ENCODE results near the gene SLC35G6. TPM values are rescaled to one million over a fixed set of nuclear protein-coding genes. Genes with fewer than 3 reads are reported as not detected.

SLC35G6 gene
- total and polyA plus RNA-seq, 2 donors (not counting 1 experiment from before 2014, with no cell fraction given) = not detected

GRCh38 chr17:7523033-7523432 lies 41.8 kb downstream of the SLC35G6 start:
- H3K36me3 ChIP-seq (ENCODE audit: control insufficient read depth, insufficient read depth, low read length) = no peaks in the 10 kb centered on the region
- peak in 1 of 2 donors; percentile 17 for DNase-seq (ENCODE audit: low read depth in 2 of 2)
- H2AFZ ChIP-seq (ENCODE audit: low read length) = no peak overlapping the region
- TF ChIP-seq CTCF (conservative IDR thresholded peaks at IDR 0.05 in 1 of 2, IDR thresholded peaks at IDR 0.05 in 1 of 2; ENCODE audit: low read depth in 1 of 2, low read length in 2 of 2) = peak; percentile 14 to 32
- no peak for TF ChIP-seq EZH2 (IDR thresholded peaks at IDR 0.05; ENCODE audit: low read length, missing control alignments)
- H3K79me2 ChIP-seq (ENCODE audit: control insufficient read depth, insufficient read depth, low read length) = no peaks in the 10 kb centered on the region
- H3K4me2 ChIP-seq (ENCODE audit: extremely low read depth, insufficient read depth, low read length) = no peak overlapping the region
- no peak overlapping the region for H3K4me3 ChIP-seq (replicated peaks in 1 of 4; ENCODE audit: control extremely low read depth in 1 of 4, insufficient read depth in 1 of 4, low read depth in 3 of 4, low read length in 4 of 4)
- H3K27me3 ChIP-seq (ENCODE audit: control insufficient read depth, insufficient read depth, low read length) = no peaks in the 10 kb centered on the region
- no peaks in the 10 kb centered on the region for H3K4me1 ChIP-seq (ENCODE audit: control insufficient read depth, extremely low read depth, insufficient read depth, low read length)
- H4K20me1 ChIP-seq (ENCODE audit: control insufficient read depth, extremely low read depth, insufficient read depth, low read length) = no peaks in the 10 kb centered on the region
- H3K9me3 ChIP-seq (ENCODE audit: control insufficient read depth, insufficient read depth, low read depth, low read length) = no peaks in the 10 kb centered on the region
- no peak overlapping the region for H3K27ac ChIP-seq (ENCODE audit: insufficient read depth, low read length)
- H3K9ac ChIP-seq (ENCODE audit: insufficient read depth, low read length) = no peak overlapping the region

GRCh38 chr17:7528842-7529241 lies 47.6 kb downstream of the SLC35G6 start:
- Histone ChIP-seq H2AFZ (ENCODE audit: low read length) (no peak overlapping the region), H3K36me3 (ENCODE audit: control insufficient read depth, insufficient read depth, low read length) (no peaks in the 10 kb centered on the region), H4K20me1 (ENCODE audit: control insufficient read depth, extremely low read depth, insufficient read depth, low read length) (no peaks in the 10 kb centered on the region), H3K4me2 (ENCODE audit: extremely low read depth, insufficient read depth, low read length) (no peak overlapping the region), H3K4me1 (ENCODE audit: control insufficient read depth, extremely low read depth, insufficient read depth, low read length) (no peaks in the 10 kb centered on the region), H3K4me3 (replicated peaks in 1 of 4; ENCODE audit: control extremely low read depth in 1 of 4, insufficient read depth in 1 of 4, low read depth in 3 of 4, low read length in 4 of 4) (no peak overlapping the region), H3K9ac (ENCODE audit: insufficient read depth, low read length) (no peak overlapping the region), H3K79me2 (ENCODE audit: control insufficient read depth, insufficient read depth, low read length) (no peaks in the 10 kb centered on the region), H3K9me3 (ENCODE audit: control insufficient read depth, insufficient read depth, low read depth, low read length) (no peaks in the 10 kb centered on the region), H3K27me3 (ENCODE audit: control insufficient read depth, insufficient read depth, low read length) (no peaks in the 10 kb centered on the region), H3K27ac (ENCODE audit: insufficient read depth, low read length) (no peak overlapping the region)
- DNase-seq (ENCODE audit: low read depth in 2 of 2) = no peak
- TF ChIP-seq CTCF (conservative IDR thresholded peaks at IDR 0.05 in 1 of 2, IDR thresholded peaks at IDR 0.05 in 1 of 2; ENCODE audit: low read depth in 1 of 2, low read length in 2 of 2) (no peak), EZH2 (IDR thresholded peaks at IDR 0.05; ENCODE audit: low read length, missing control alignments) (no peak)

- Histone ChIP-seq H3K4me1 (ENCODE audit: control insufficient read depth, extremely low read depth, insufficient read depth, low read length) (no peaks in the 10 kb centered on the region), H3K9ac (ENCODE audit: insufficient read depth, low read length) (no peak overlapping the region), H3K36me3 (ENCODE audit: control insufficient read depth, insufficient read depth, low read length) (no peaks in the 10 kb centered on the region), H2AFZ (ENCODE audit: low read length) (no peak overlapping the region), H3K9me3 (ENCODE audit: control insufficient read depth, insufficient read depth, low read depth, low read length) (no peaks in the 10 kb centered on the region), H4K20me1 (ENCODE audit: control insufficient read depth, extremely low read depth, insufficient read depth, low read length) (no peaks in the 10 kb centered on the region), H3K27me3 (ENCODE audit: control insufficient read depth, insufficient read depth, low read length) (no peaks in the 10 kb centered on the region), H3K79me2 (ENCODE audit: control insufficient read depth, insufficient read depth, low read length) (no peaks in the 10 kb centered on the region), H3K4me2 (ENCODE audit: extremely low read depth, insufficient read depth, low read length) (no peak overlapping the region), H3K4me3 (replicated peaks in 1 of 4; ENCODE audit: control extremely low read depth in 1 of 4, insufficient read depth in 1 of 4, low read depth in 3 of 4, low read length in 4 of 4) (no peak overlapping the region), H3K27ac (ENCODE audit: insufficient read depth, low read length) (no peak overlapping the region)
- no peak for DNase-seq (ENCODE audit: low read depth in 2 of 2)
- no peak for TF ChIP-seq CTCF (conservative IDR thresholded peaks at IDR 0.05 in 1 of 2, IDR thresholded peaks at IDR 0.05 in 1 of 2; ENCODE audit: low read depth in 1 of 2, low read length in 2 of 2)
Observed at GRCh38 chr17:7530023-7530900, 49.0 kb downstream of the SLC35G6 start.

Other genes with a start within 250 kb of the SLC35G6 start
Only the 30 nearest of the 40 such genes appear.
- under 0.01 TPM in 2 replicates for gene SLC2A4, start 199.7 kb upstream of the SLC35G6 start, total RNA-seq
- 0.09 and 0.19 TPM in 2 replicates for gene SLC2A4, start 199.7 kb upstream of the SLC35G6 start, polyA plus RNA-seq
- gene YBX2, start 186.8 kb upstream of the SLC35G6 start, total RNA-seq = under 0.01 TPM in 1 of 2 replicates, not detected in the other
- gene YBX2, start 186.8 kb upstream of the SLC35G6 start, polyA plus RNA-seq = not detected in 2 replicates
- 275 and 347 TPM in 2 replicates for gene EIF5A, start 173.8 kb upstream of the SLC35G6 start, total RNA-seq
- gene EIF5A, start 173.8 kb upstream of the SLC35G6 start, polyA plus RNA-seq = 752 and 1,278 TPM in 2 replicates
- 30.6 and 38.5 TPM in 2 replicates for gene GPS2, start 166.1 kb upstream of the SLC35G6 start, total RNA-seq
- gene GPS2, start 166.1 kb upstream of the SLC35G6 start, polyA plus RNA-seq = 55.3 and 65.6 TPM in 2 replicates
- gene NEURL4, start 152.1 kb upstream of the SLC35G6 start, total RNA-seq = 18.2 and 20.1 TPM in 2 replicates
- gene NEURL4, start 152.1 kb upstream of the SLC35G6 start, polyA plus RNA-seq = 6.0 and 8.3 TPM in 2 replicates
- gene ACAP1, start 144.9 kb upstream of the SLC35G6 start, total RNA-seq = 2.1 and 3.9 TPM in 2 replicates
- gene ACAP1, start 144.9 kb upstream of the SLC35G6 start, polyA plus RNA-seq = 0.06 and 0.40 TPM in 2 replicates
- 8.8 and 9.0 TPM in 2 replicates for gene KCTD11, start 129.3 kb upstream of the SLC35G6 start, total RNA-seq
- gene KCTD11, start 129.3 kb upstream of the SLC35G6 start, polyA plus RNA-seq = 8.4 and 11.9 TPM in 2 replicates
- gene TMEM95, start 126.3 kb upstream of the SLC35G6 start, total RNA-seq = not detected in 2 replicates
- not detected in 2 replicates for gene TMEM95, start 126.3 kb upstream of the SLC35G6 start, polyA plus RNA-seq
- gene TNK1, start 100.4 kb upstream of the SLC35G6 start, total RNA-seq = 0.66 and 1.0 TPM in 2 replicates
- gene TNK1, start 100.4 kb upstream of the SLC35G6 start, polyA plus RNA-seq = 0.15 and 0.20 TPM in 2 replicates
- 18.7 and 25.4 TPM in 2 replicates for gene PLSCR3, start 86.9 kb upstream of the SLC35G6 start, total RNA-seq
- 39.1 and 42.1 TPM in 2 replicates for gene PLSCR3, start 86.9 kb upstream of the SLC35G6 start, polyA plus RNA-seq
- 206 and 212 TPM in 2 replicates for gene TMEM256, start 77.3 kb upstream of the SLC35G6 start, total RNA-seq
- 59.1 and 78.7 TPM in 2 replicates for gene TMEM256, start 77.3 kb upstream of the SLC35G6 start, polyA plus RNA-seq
- gene NLGN2, start 73.6 kb upstream of the SLC35G6 start, total RNA-seq = 5.1 and 12.1 TPM in 2 replicates
- 7.3 and 10.0 TPM in 2 replicates for gene NLGN2, start 73.6 kb upstream of the SLC35G6 start, polyA plus RNA-seq
- not detected in 2 replicates for gene SPEM1, start 61.1 kb upstream of the SLC35G6 start, total RNA-seq
- not detected in 2 replicates for gene SPEM1, start 61.1 kb upstream of the SLC35G6 start, polyA plus RNA-seq
- not detected in 2 replicates for gene SPEM2, start 55.8 kb upstream of the SLC35G6 start, total RNA-seq
- gene SPEM2, start 55.8 kb upstream of the SLC35G6 start, polyA plus RNA-seq = not detected in 2 replicates
- not detected in 2 replicates for gene SPEM3, start 52.6 kb upstream of the SLC35G6 start, total RNA-seq
- gene SPEM3, start 52.6 kb upstream of the SLC35G6 start, polyA plus RNA-seq = not detected in 2 replicates
- 1.5 and 1.8 TPM in 2 replicates for gene TMEM102, start 46.0 kb upstream of the SLC35G6 start, total RNA-seq
- gene TMEM102, start 46.0 kb upstream of the SLC35G6 start, polyA plus RNA-seq = 0.52 and 0.58 TPM in 2 replicates
- gene FGF11, start 41.9 kb upstream of the SLC35G6 start, total RNA-seq = 0.33 and 1.3 TPM in 2 replicates
- gene FGF11, start 41.9 kb upstream of the SLC35G6 start, polyA plus RNA-seq = 0.43 and 0.87 TPM in 2 replicates
- gene CHRNB1, start 36.4 kb upstream of the SLC35G6 start, total RNA-seq = 5.6 and 12.2 TPM in 2 replicates
- 6.3 and 9.2 TPM in 2 replicates for gene CHRNB1, start 36.4 kb upstream of the SLC35G6 start, polyA plus RNA-seq
- 16.4 and 29.9 TPM in 2 replicates for gene ZBTB4, start 1.8 kb upstream of the SLC35G6 start, total RNA-seq
- gene ZBTB4, start 1.8 kb upstream of the SLC35G6 start, polyA plus RNA-seq = 21.3 and 22.3 TPM in 2 replicates
- 60.1 and 75.8 TPM in 2 replicates for gene POLR2A, start 2.9 kb downstream of the SLC35G6 start, total RNA-seq
- gene POLR2A, start 2.9 kb downstream of the SLC35G6 start, polyA plus RNA-seq = 6.8 and 7.1 TPM in 2 replicates
- 5.1 and 9.6 TPM in 2 replicates for gene TNFSF12, start 67.6 kb downstream of the SLC35G6 start, total RNA-seq
- 34.4 and 35.9 TPM in 2 replicates for gene TNFSF12, start 67.6 kb downstream of the SLC35G6 start, polyA plus RNA-seq
- gene TNFSF13, start 77.3 kb downstream of the SLC35G6 start, total RNA-seq = 1.5 and 2.0 TPM in 2 replicates
- 2.5 and 2.8 TPM in 2 replicates for gene TNFSF13, start 77.3 kb downstream of the SLC35G6 start, polyA plus RNA-seq
- gene SENP3, start 80.5 kb downstream of the SLC35G6 start, total RNA-seq = 65.5 and 66.2 TPM in 2 replicates
- gene SENP3, start 80.5 kb downstream of the SLC35G6 start, polyA plus RNA-seq = 67.6 and 118 TPM in 2 replicates
- gene CD68, start 98.2 kb downstream of the SLC35G6 start, total RNA-seq = 16.2 and 29.4 TPM in 2 replicates
- gene CD68, start 98.2 kb downstream of the SLC35G6 start, polyA plus RNA-seq = 90.4 and 250 TPM in 2 replicates
- 29.5 and 51.9 TPM in 2 replicates for gene MPDU1, start 102.4 kb downstream of the SLC35G6 start, total RNA-seq
- 107 and 172 TPM in 2 replicates for gene MPDU1, start 102.4 kb downstream of the SLC35G6 start, polyA plus RNA-seq
- gene SOX15, start 108.6 kb downstream of the SLC35G6 start, total RNA-seq = under 0.01 and 0.50 TPM in 2 replicates
- gene SOX15, start 108.6 kb downstream of the SLC35G6 start, polyA plus RNA-seq = 0.36 and 0.78 TPM in 2 replicates
- 39.8 and 46.6 TPM in 2 replicates for gene FXR2, start 133.5 kb downstream of the SLC35G6 start, total RNA-seq
- gene FXR2, start 133.5 kb downstream of the SLC35G6 start, polyA plus RNA-seq = 22.0 and 28.1 TPM in 2 replicates
- gene SAT2, start 146.4 kb downstream of the SLC35G6 start, total RNA-seq = 54.3 and 55.5 TPM in 2 replicates
- 47.0 and 48.2 TPM in 2 replicates for gene SAT2, start 146.4 kb downstream of the SLC35G6 start, polyA plus RNA-seq
- 0.26 and 0.33 TPM in 2 replicates for gene SHBG, start 148.7 kb downstream of the SLC35G6 start, total RNA-seq
- 0.27 and 0.45 TPM in 2 replicates for gene SHBG, start 148.7 kb downstream of the SLC35G6 start, polyA plus RNA-seq
- 0.33 TPM in 1 of 2 replicates, not detected in the other for gene ATP1B2, start 169.5 kb downstream of the SLC35G6 start, total RNA-seq
- gene ATP1B2, start 169.5 kb downstream of the SLC35G6 start, polyA plus RNA-seq = 0.02 and 0.05 TPM in 2 replicates